ENCODE results near the gene SIPA1. TPM values are rescaled to one million over a fixed set of nuclear protein-coding genes. Genes with fewer than 3 reads are reported as not detected.

Gene SIPA1
- total RNA-seq, 2 experiments from 2014 or later, result 172 to 180 TPM

DNA sequence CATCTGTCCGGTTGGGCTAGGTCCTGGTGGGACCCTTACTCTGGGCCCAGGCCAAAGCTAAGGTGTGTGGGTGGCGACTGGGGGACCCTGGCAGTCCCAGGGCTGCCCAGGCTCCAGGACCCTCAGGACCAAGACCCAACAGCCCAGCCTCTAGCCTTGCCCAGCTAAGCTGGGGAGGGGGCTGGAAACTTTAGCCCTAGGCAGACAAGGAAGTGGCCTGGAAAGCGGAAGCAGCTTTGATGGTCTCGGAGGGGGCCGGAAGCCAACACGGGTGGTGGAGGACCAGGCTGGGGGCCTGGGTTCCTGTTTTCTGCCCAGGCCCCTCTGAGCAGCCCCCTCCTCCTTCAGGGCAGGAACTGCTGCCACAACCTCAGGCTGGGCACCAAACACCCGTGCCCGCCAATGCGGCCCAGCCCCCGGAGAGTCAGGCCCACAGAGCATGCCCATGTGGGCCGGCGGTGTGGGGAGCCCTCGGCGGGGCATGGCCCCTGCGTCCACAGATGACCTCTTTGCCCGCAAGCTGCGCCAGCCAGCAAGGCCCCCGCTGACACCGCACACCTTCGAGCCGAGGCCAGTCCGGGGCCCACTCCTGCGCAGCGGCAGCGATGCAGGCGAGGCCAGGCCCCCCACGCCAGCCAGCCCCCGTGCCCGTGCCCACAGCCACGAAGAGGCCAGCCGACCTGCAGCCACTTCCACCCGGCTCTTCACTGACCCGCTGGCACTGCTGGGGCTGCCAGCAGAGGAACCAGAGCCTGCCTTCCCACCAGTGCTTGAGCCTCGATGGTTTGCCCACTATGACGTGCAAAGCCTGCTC, 2.8 kb downstream of the SIPA1 start:
- ATAC-seq, result no peak

DNA sequence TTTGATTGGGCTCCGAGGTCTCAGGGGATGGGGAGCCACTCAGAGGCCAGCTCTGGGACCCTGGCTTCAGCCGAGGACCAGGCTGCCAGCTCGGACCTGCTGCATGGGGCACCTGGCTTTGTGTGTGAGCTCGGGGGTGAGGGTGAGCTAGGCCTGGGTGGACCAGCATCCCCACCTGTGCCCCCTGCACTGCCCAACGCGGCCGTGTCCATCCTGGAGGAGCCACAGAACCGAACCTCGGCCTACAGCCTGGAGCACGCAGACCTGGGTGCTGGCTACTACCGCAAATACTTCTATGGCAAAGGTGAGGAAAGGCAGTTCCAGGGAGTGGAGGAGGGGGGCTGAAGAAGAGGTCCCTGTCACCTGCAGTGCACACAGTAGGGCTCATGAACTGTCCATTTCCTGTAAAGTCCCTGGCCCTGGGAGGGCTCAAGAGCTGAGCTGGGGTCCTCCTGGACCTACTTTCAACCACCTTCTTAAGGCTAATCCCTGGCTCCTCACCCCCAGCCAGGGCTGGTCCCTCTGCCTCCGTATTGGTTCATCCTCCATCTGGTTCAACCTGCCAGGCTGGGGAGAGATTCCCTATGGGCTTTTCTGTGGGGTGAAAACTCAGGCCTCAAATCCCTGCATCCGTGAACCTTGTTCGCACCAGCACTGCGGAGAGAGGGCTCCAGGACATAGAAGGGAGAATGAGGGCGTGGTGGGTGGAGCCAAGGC, 3.6 kb downstream of the SIPA1 start:
- no peaks in the 10 kb centered on the region for H3K9me3 Mint-ChIP-seq
- ChIA-PET CTCF (interaction anchor here (0.6 to 1.6 kb wide), 4 partner anchors 16 to 177 kb away, joined by 3 to 5 read pairs (median 4); no protein-coding TSS in a partner anchor), POLR2A (interaction anchor here (0.6 to 23.0 kb wide), 7 partner anchors 10 to 334 kb away, joined by 3 to 320 read pairs (median 4); partner anchors contain the start of genes MALAT1, PCNX3 and RELA)
- H3K27me3 Mint-ChIP-seq, result no peaks in the 10 kb centered on the region
- no peak for ATAC-seq
- H3K36me3 Mint-ChIP-seq (ENCODE audit: low read depth), result peaks cover 64% of the 10 kb centered on the region
- intact Hi-C loops (cut with micrococcal nuclease), result no loop called here
- TF ChIP-seq CTCF (IDR thresholded peaks at IDR 0.05), result no peak
- H3K27ac Mint-ChIP-seq, result peak overlapping the region; percentile 83
- DNase-seq, result no peak
- H3K4me1 Mint-ChIP-seq (ENCODE audit: low read depth), result peaks cover 37% of the 10 kb centered on the region
- H3K4me3 Mint-ChIP-seq, result peak overlapping the region; percentile 77

More for the DNA sequence above, 2.8 kb downstream of the SIPA1 start:
- Mint-ChIP-seq H3K36me3 (ENCODE audit: low read depth) (peaks cover 60% of the 10 kb centered on the region), H3K27ac (peak overlapping the region; percentile 90), H3K27me3 (no peaks in the 10 kb centered on the region), H3K9me3 (no peaks in the 10 kb centered on the region), H3K4me1 (ENCODE audit: low read depth) (peaks cover 37% of the 10 kb centered on the region), H3K4me3 (peak overlapping the region; percentile 77)
- TF ChIP-seq CTCF (IDR thresholded peaks at IDR 0.05), result no peak
- peak; percentile 60 for DNase-seq
- CTCF ChIA-PET, result interaction anchor here (1.6 to 3.2 kb wide), 3 partner anchors 12 to 71 kb away, joined by 5 to 17 read pairs (median 11); no protein-coding TSS in a partner anchor
- POLR2A ChIA-PET, result interaction anchor here (1.0 to 23.0 kb wide), 7 partner anchors 14 to 142 kb away, joined by 3 to 320 read pairs (median 5); partner anchors contain the start of genes KAT5, MALAT1, PCNX3 and RELA
- intact Hi-C loops (cut with micrococcal nuclease), result no loop called here

GRCh38 chr11:65642014-65642671, 4.2 kb downstream of the SIPA1 start:
- Mint-ChIP-seq H3K4me1 (ENCODE audit: low read depth) (peaks cover 34% of the 10 kb centered on the region), H3K36me3 (ENCODE audit: low read depth) (peaks cover 60% of the 10 kb centered on the region), H3K27ac (peak overlapping the region; percentile 83), H3K9me3 (no peaks in the 10 kb centered on the region), H3K4me3 (peak overlapping the region; percentile 77), H3K27me3 (no peaks in the 10 kb centered on the region)
- ATAC-seq (no peak), DNase-seq (peak; percentile 51)
- intact Hi-C loops (cut with micrococcal nuclease), result no loop called here
- CTCF ChIA-PET, result interaction anchor here (0.6 to 1.4 kb wide), 3 partner anchors 17 to 176 kb away, joined by 3 to 4 read pairs (median 3); no protein-coding TSS in a partner anchor
- POLR2A ChIA-PET, result interaction anchor here (1.0 to 23.0 kb wide), 5 partner anchors 11 to 56 kb away, joined by 3 to 320 read pairs (median 4); partner anchors contain the start of genes PCNX3 and RELA
- no peak for TF ChIP-seq CTCF (IDR thresholded peaks at IDR 0.05)

DNA sequence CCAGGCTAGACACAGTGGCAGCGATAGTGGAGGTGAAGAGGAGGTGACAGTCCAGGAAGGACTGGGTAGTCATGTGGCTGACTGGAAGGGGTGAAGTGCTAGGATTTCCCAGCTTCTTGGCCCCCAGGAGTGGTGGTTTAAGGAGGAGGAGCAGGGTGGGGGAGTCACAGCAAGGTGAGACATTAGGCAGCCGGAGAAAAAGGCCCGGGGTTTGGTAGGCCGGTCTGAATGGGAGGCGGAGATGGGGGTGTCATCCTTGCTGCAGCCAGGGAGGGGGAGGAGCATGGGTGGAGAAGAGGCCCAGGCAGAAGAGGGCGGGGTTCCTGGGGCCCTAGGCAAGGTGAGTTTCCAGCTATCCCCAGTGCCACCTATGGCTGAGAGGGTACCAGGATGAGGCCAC, 6.1 kb downstream of the SIPA1 start:
- Mint-ChIP-seq H3K27ac (peak overlapping the region; percentile 74), H3K4me1 (ENCODE audit: low read depth) (peaks cover 29% of the 10 kb centered on the region), H3K4me3 (no peak overlapping the region), H3K36me3 (ENCODE audit: low read depth) (peaks cover 63% of the 10 kb centered on the region), H3K9me3 (no peaks in the 10 kb centered on the region), H3K27me3 (no peaks in the 10 kb centered on the region)
- CTCF ChIA-PET, result no interaction called here
- POLR2A ChIA-PET, result interaction anchor here (0.6 to 23.0 kb wide), 5 partner anchors 11 to 568 kb away, joined by 3 to 320 read pairs (median 3); partner anchors contain the start of genes RELA and SLC25A45
- TF ChIP-seq CTCF (IDR thresholded peaks at IDR 0.05), result no peak
- intact Hi-C loops (cut with micrococcal nuclease), result no loop called here
- peak; percentile 54 for DNase-seq
- peak; percentile 21 for ATAC-seq

Data from activated CD8-positive, alpha-beta T cell treated with anti-CD3 and anti-CD28 coated beads for 36 hours (primary cell).